Liver (tissue), 9 donors: Measurements from ENCODE around the gene CCNI2. TPM values are rescaled to one million over a fixed set of nuclear protein-coding genes. Genes with fewer than 3 reads are reported as not detected.

ENCODE experiments used
- DNase-seq: peaks from one replicate; pipeline ENCODE4 v3.0.0-alpha.2; 2017; ENCODE audit warnings: low spot score
- H3K27ac ChIP-seq, 2 donors: one replicate each; pipeline ENCODE4 v1.7.0; 2013; ENCODE audit warnings: inconsistent platforms in 2 of 2, low read length in 2 of 2, control low read depth in 1 of 2, low read depth in 1 of 2, mild to moderate bottlenecking in 1 of 2
- H3K27me3 ChIP-seq, 4 donors: one replicate each; pipeline versions ENCODE4 v1.6.1 to v1.7.0; 2013; ENCODE audit warnings: low read length in 3 of 4, inconsistent platforms in 1 of 4, mild to moderate bottlenecking in 1 of 4, moderate library complexity in 1 of 4; ENCODE audit not compliant: control insufficient read depth in 4 of 4, insufficient read depth in 4 of 4
- H3K36me3 ChIP-seq, 4 donors: one replicate each; pipeline versions ENCODE4 v1.6.1 to v1.7.0; 2013; ENCODE audit warnings: low read length in 3 of 4, mild to moderate bottlenecking in 3 of 4, low read depth in 1 of 4, moderate library complexity in 1 of 4; ENCODE audit not compliant: control insufficient read depth in 4 of 4, insufficient read depth in 3 of 4
- H3K4me1 ChIP-seq, 4 donors: one replicate each; pipeline versions ENCODE4 v1.6.1 to v1.7.0; 2013; ENCODE audit warnings: low read length in 3 of 4, mild to moderate bottlenecking in 3 of 4, moderate library complexity in 1 of 4; ENCODE audit not compliant: control insufficient read depth in 4 of 4, insufficient read depth in 4 of 4
- H3K4me3 ChIP-seq, 3 donors: one replicate each; pipeline versions ENCODE4 v1.6.1 to v1.7.0; 2013; ENCODE audit warnings: low read length in 3 of 3, control low read depth in 1 of 3, low read depth in 1 of 3, mild to moderate bottlenecking in 1 of 3
- H3K9ac ChIP-seq, 2 donors: one replicate each; pipeline ENCODE4 v1.7.0; 2013; ENCODE audit warnings: low read length in 2 of 2, mild to moderate bottlenecking in 2 of 2, moderate library complexity in 2 of 2, control low read depth in 1 of 2, low read depth in 1 of 2
- H3K9me3 ChIP-seq, 4 donors: one replicate each; pipeline versions ENCODE4 v1.6.1 to v1.7.0; 2013; ENCODE audit warnings: low read length in 3 of 4; ENCODE audit not compliant: control insufficient read depth in 4 of 4
- ATF3 ChIP-seq: IDR thresholded peaks from 2 replicates; pipeline ENCODE4 v1.6.1; 2016; ENCODE audit warnings: antibody characterized with exemption
- CTCF ChIP-seq: fragments of 150-350 bp; IDR thresholded peaks from 2 replicates; pipeline ENCODE4 v1.5.1; 2017; ENCODE audit warnings: improper control_type of control experiment, low read depth, low read length; ENCODE audit not compliant: missing input control
- EGR1 ChIP-seq, 2 donors: IDR thresholded peaks; 2 replicates each; pipeline ENCODE4 v1.6.1; 2016 to 2018; ENCODE audit warnings: antibody characterized with exemption in 2 of 2, low read depth in 2 of 2
- FOXA2 ChIP-seq: IDR thresholded peaks from 2 replicates; pipeline ENCODE4 v1.6.1; 2016; ENCODE audit warnings: antibody characterized with exemption
- HNF4A ChIP-seq, 2 donors: conservative IDR thresholded peaks; 2 replicates each; pipeline ENCODE4 v1.6.1; 2016; ENCODE audit warnings: antibody characterized with exemption in 2 of 2, mild to moderate bottlenecking in 2 of 2
- HNF4G ChIP-seq: IDR thresholded peaks from 2 replicates; pipeline ENCODE4 v1.6.1; 2016; ENCODE audit warnings: antibody characterized with exemption
- JUND ChIP-seq, 2 donors: IDR thresholded peaks; 2 replicates each; pipeline ENCODE4 v1.6.1; 2016; ENCODE audit warnings: antibody characterized with exemption in 2 of 2
- MAX ChIP-seq: IDR thresholded peaks from 2 replicates; pipeline ENCODE4 v1.6.1; 2016; ENCODE audit warnings: antibody characterized with exemption
- NR2F2 ChIP-seq: IDR thresholded peaks from 2 replicates; pipeline ENCODE4 v1.6.1; 2016; ENCODE audit warnings: antibody characterized with exemption
- RAD21 ChIP-seq, 2 donors: IDR thresholded peaks; 2 replicates each; pipeline ENCODE4 v1.6.1; 2016; ENCODE audit warnings: antibody characterized with exemption in 2 of 2, mild to moderate bottlenecking in 2 of 2
- RXRA ChIP-seq, 2 donors: IDR thresholded peaks; 2 replicates each; pipeline ENCODE4 v1.6.1; 2017 to 2018; ENCODE audit warnings: antibody characterized with exemption in 2 of 2, mild to moderate bottlenecking in 1 of 2
- TAF1 ChIP-seq: conservative IDR thresholded peaks from 2 replicates; pipeline ENCODE4 v1.6.1; 2016; ENCODE audit warnings: antibody characterized with exemption, mild to moderate bottlenecking
- YY1 ChIP-seq: IDR thresholded peaks from 2 replicates; pipeline ENCODE4 v1.6.1; 2016; ENCODE audit warnings: antibody characterized with exemption, mild to moderate bottlenecking
- ZBTB33 ChIP-seq: IDR thresholded peaks from 2 replicates; pipeline ENCODE4 v1.6.1; 2016; ENCODE audit warnings: antibody characterized with exemption
- WGBS: extraction: QIAGEN DNeasy Blood & Tissue Kit; methylation state at CpG from one replicate; pipeline ENCODE4 v1.1.7; 2013; 5-methylcytosine and 5-hydroxymethylcytosine counted together
- polyA plus RNA-seq, 2 donors: library from polyadenylated mRNA; stranded (reverse) in 1 of 2; unstranded in 1 of 2; fragments of 200-250 nt in 1 of 2; fragments of >200 nt in 1 of 2; fragmentation: Nextera tagmentation in 1 of 2; extraction: Ambion mirVana in 1 of 2; gene quantifications; one replicate each; pipeline versions ENCODE4 v1.2.1 to v1.2.3, GENCODE V29; 2013 to 2015
- total RNA-seq, 2 donors: library from RNA; depleted of rRNA; stranded (reverse); fragments of >200 nt; gene quantifications; one replicate each; pipeline ENCODE4 v1.2.3, GENCODE V29; 2014
- donor health status: healthy.
- donor health status: healthy.
- donor health status: healthy.
- donor health status: healthy.
- donor health status: healthy.

Gene CCNI2
- total and polyA plus RNA-seq, 4 donors, result 0.02 to 0.57 (median 0.11) TPM

- TF ChIP-seq JUND (IDR thresholded peaks at IDR 0.05) (no peak), MAX (no peak), EGR1 (IDR thresholded peaks at IDR 0.05; ENCODE audit: low read depth in 2 of 2) (no peak), ATF3 (no peak), HNF4G (no peak), CTCF (no peak), NR2F2 (no peak), FOXA2 (no peak), YY1 (no peak), TAF1 (no peak), ZBTB33 (no peak), RXRA (IDR thresholded peaks at IDR 0.05) (no peak), HNF4A (conservative IDR thresholded peaks at IDR 0.05) (no peak)
- no peaks in the 10 kb centered on the region for H3K36me3 ChIP-seq
- H3K4me3 ChIP-seq, result no peak overlapping the region
- no peaks in the 10 kb centered on the region for H3K4me1 ChIP-seq
- no peak overlapping the region for H3K27ac ChIP-seq
- 98% methylated on average over 1 of the region's 1 CpG for WGBS
- no peaks in the 10 kb centered on the region for H3K9me3 ChIP-seq
- no peak for DNase-seq
- H3K9ac ChIP-seq, result no peak overlapping the region
- no peaks in the 10 kb centered on the region for H3K27me3 ChIP-seq
Measured at GRCh38 chr5:132752581-132753125, 5.4 kb downstream of the CCNI2 start.

GRCh38 chr5:132753135-132753987 is 6.1 kb downstream of the CCNI2 start:
- WGBS, result 79% methylated on average over 2 of the region's 2 CpGs
- no peak overlapping the region for H3K27ac ChIP-seq
- no peaks in the 10 kb centered on the region for H3K27me3 ChIP-seq
- H3K36me3 ChIP-seq, result no peaks in the 10 kb centered on the region
- no peak overlapping the region for H3K4me3 ChIP-seq
- no peaks in the 10 kb centered on the region for H3K4me1 ChIP-seq
- H3K9ac ChIP-seq, result no peak overlapping the region
- peak; percentile 2 for DNase-seq
- TF ChIP-seq NR2F2 (no peak), RAD21 (IDR thresholded peaks at IDR 0.05) (peak; percentile 26 to 57), HNF4G (no peak)
- H3K9me3 ChIP-seq, result no peaks in the 10 kb centered on the region
